GM12892 (cell line): ENCODE results near the gene DIP2B.

Source experiments
- POLR2A ChIP-seq: IDR thresholded peaks from 2 replicates; pipeline ENCODE4 v1.6.1; 2011; ENCODE audit warnings: low read depth, low read length, control low read depth
- POLR2AphosphoS5 ChIP-seq: IDR thresholded peaks from 2 replicates; pipeline ENCODE4 v1.6.1; 2011; ENCODE audit warnings: low read depth, low read length, control low read depth
- TAF1 ChIP-seq: IDR thresholded peaks from 2 replicates; pipeline ENCODE4 v1.6.1; 2011; ENCODE audit warnings: low read depth, mild to moderate bottlenecking, control low read depth, low read length, borderline replicate concordance

DNA sequence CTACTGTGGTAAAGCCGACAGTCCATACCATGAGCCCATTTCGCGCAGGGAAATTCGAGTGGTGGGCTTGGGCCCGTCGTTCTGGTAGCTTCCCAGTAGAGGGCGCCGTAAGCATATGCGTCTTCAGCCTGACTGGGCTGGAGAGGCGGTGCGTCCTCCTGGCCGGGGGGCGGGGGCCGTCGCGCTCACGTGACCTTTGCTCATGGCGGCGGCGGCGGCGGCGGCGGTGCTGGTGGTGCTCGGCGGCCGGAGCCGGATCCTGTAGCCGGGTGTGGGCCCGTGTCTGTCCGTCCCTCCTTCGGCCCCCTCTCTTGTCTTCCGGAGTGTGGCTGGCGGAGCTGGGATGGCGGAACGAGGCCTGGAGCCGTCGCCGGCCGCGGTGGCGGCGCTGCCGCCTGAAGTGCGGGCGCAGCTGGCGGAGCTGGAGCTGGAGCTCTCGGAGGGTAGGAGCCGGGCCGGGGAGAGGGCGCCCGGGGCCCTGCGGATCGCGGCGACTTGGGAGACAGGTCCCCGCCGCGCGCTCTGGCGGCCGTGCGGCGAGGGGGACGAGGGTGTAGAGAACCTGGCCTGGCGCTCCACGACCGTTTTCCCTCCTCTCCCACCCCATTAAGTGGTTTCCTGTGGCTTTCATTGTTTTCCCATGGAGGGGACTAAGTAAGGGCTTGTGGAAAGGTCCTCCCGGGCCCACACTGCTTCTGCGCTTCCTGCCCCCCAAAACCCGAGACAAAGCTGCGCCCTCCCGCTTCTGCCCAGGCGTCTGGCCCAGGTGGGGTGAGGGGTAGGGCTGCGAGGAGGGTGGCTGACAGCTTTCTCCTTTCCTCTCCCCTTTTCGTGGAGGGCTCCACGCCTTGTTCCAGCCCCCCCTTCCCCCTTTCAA lies at the start of gene DIP2B:
- peak; percentile 45; the same call in 1 of the 2 replicates for TF ChIP-seq POLR2A
- no peak for TF ChIP-seq POLR2AphosphoS5
- no peak; the same call in 1 of the 2 replicates for TF ChIP-seq TAF1
